Chondrocyte (in vitro differentiated cells): ENCODE results near the gene GRIN3A. TPM values are rescaled to one million over a fixed set of nuclear protein-coding genes. Genes with fewer than 3 reads are reported as not detected.

Experiments
- DNase-seq: peaks from one replicate; pipeline ENCODE4 v3.0.0; 2021; ENCODE audit warnings: mixed read lengths, low spot score
- H3K27ac Mint-ChIP-seq: one replicate; pipeline ENCODE4 v1.8.0; 2021; ENCODE audit warnings: mild to moderate bottlenecking, moderate library complexity, mixed read lengths; ENCODE audit not compliant: unreplicated experiment
- H3K27me3 Mint-ChIP-seq: 2 replicates; pipeline ENCODE4 v1.8.0; 2021; ENCODE audit warnings: low read depth, mixed read lengths
- H3K36me3 Mint-ChIP-seq: 2 replicates; pipeline ENCODE4 v1.8.0; 2021; ENCODE audit warnings: low read depth, mixed read lengths
- H3K4me1 Mint-ChIP-seq: 2 replicates; pipeline ENCODE4 v1.8.0; 2021; ENCODE audit warnings: low read depth, mild to moderate bottlenecking, mixed read lengths
- H3K4me3 Mint-ChIP-seq: one replicate; pipeline ENCODE4 v1.8.0; 2021; ENCODE audit warnings: mild to moderate bottlenecking, moderate library complexity, mixed read lengths; ENCODE audit not compliant: unreplicated experiment
- H3K9me3 Mint-ChIP-seq: 2 replicates; pipeline ENCODE4 v1.8.0; 2021; ENCODE audit warnings: low read depth, mixed read lengths
- total RNA-seq: library from RNA; stranded (reverse); gene quantifications from 3 replicates; pipeline ENCODE4 v1.2.1, GENCODE V29; 2021
- TF ChIP-seq, protein P1 (sequence below): fragments of 200-600 bp; sonication (generic); IDR thresholded peaks from 2 replicates; pipeline ENCODE4 v1.5.0; 2021; ENCODE audit warnings: antibody characterized with exemption, mild to moderate bottlenecking, moderate library complexity

GRIN3A gene
- total RNA-seq, 1 donor from 2014 or later: not detected

DNA sequence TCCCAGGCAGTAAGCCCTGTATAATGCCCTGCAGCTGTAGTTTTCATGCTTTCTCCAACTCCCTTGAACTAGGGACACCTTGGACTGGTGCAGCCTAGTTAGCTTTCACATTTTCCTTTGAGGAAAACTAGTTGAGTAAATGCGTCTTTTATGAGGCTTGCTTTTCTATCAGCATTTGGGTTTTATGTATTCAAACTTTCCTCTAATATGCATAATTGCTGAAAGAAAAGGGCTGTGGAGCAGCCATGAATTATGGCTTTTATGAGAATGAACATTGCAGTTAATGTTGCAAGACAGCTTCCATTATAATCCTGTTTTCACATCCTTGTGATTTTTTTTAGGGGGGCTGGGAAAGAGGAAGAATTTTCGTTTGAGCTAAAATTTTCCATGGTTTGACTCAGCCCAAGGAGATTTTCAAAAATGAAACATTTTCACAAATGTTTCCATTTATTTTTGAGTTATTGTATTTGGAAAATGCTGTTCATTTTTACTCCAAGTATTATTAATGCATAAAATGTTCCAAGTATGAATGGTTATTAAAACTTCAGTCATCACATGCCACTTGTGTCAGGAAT is 85.8 kb downstream of the GRIN3A start:
- Mint-ChIP-seq H3K9me3 (no peaks in the 10 kb centered on the region), H3K4me1 (peaks cover 8% of the 10 kb centered on the region), H3K27ac (no peak overlapping the region), H3K4me3 (no peak overlapping the region), H3K27me3 (peaks cover 4% of the 10 kb centered on the region), H3K36me3 (no peaks in the 10 kb centered on the region)
- DNase-seq: no peak
- TF ChIP-seq, protein P1, sequence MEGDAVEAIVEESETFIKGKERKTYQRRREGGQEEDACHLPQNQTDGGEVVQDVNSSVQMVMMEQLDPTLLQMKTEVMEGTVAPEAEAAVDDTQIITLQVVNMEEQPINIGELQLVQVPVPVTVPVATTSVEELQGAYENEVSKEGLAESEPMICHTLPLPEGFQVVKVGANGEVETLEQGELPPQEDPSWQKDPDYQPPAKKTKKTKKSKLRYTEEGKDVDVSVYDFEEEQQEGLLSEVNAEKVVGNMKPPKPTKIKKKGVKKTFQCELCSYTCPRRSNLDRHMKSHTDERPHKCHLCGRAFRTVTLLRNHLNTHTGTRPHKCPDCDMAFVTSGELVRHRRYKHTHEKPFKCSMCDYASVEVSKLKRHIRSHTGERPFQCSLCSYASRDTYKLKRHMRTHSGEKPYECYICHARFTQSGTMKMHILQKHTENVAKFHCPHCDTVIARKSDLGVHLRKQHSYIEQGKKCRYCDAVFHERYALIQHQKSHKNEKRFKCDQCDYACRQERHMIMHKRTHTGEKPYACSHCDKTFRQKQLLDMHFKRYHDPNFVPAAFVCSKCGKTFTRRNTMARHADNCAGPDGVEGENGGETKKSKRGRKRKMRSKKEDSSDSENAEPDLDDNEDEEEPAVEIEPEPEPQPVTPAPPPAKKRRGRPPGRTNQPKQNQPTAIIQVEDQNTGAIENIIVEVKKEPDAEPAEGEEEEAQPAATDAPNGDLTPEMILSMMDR: no peak

DNA sequence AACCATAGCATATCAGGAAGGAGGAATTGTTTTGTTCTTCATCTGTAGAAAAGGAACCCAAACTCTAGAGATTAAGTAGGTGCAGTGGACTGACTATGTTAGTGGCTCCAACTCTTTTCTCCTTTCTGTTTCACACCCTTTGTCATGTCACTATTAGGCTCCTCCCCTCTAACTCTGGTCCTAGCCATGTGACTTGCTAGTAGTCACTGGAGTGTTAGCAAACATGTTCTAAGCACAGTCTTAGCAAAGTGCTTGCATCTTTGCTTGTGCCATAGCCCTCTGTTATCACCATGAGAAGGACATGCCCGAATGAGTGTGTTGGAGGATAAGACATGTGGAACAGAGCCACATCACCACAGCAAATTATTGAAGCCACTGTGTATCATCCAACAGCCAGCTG is 88.3 kb downstream of the GRIN3A start:
- TF ChIP-seq, protein P1: no peak
- Mint-ChIP-seq H3K9me3 (no peaks in the 10 kb centered on the region), H3K36me3 (no peaks in the 10 kb centered on the region), H3K4me3 (no peak overlapping the region), H3K27me3 (no peaks in the 10 kb centered on the region), H3K4me1 (peaks cover 8% of the 10 kb centered on the region), H3K27ac (no peak overlapping the region)
- DNase-seq: no peak

DNA sequence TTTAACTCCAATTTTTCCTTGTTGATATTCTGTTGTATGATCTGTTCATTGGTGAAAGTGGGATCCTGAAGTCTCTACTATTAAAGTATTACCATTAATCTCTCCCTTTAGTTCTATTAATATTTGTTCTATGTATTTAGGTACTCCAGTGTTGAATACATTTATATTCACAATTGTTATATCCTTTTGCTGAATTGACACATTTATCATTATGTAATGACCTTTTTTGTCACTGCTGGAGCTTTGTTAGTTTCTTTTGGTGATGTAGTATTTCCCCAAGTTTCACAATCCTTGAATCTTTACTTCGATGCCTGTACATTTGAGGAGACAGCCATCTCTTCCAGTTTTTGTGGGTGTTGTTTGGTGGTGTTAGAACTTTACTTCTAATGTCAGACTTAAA is 90.0 kb downstream of the GRIN3A start:
- Mint-ChIP-seq H3K4me1 (peaks cover 8% of the 10 kb centered on the region), H3K27ac (no peak overlapping the region), H3K27me3 (no peaks in the 10 kb centered on the region), H3K36me3 (no peaks in the 10 kb centered on the region), H3K4me3 (no peak overlapping the region), H3K9me3 (peaks cover 2% of the 10 kb centered on the region)
- no peak for DNase-seq
- TF ChIP-seq, protein P1: no peak

DNA sequence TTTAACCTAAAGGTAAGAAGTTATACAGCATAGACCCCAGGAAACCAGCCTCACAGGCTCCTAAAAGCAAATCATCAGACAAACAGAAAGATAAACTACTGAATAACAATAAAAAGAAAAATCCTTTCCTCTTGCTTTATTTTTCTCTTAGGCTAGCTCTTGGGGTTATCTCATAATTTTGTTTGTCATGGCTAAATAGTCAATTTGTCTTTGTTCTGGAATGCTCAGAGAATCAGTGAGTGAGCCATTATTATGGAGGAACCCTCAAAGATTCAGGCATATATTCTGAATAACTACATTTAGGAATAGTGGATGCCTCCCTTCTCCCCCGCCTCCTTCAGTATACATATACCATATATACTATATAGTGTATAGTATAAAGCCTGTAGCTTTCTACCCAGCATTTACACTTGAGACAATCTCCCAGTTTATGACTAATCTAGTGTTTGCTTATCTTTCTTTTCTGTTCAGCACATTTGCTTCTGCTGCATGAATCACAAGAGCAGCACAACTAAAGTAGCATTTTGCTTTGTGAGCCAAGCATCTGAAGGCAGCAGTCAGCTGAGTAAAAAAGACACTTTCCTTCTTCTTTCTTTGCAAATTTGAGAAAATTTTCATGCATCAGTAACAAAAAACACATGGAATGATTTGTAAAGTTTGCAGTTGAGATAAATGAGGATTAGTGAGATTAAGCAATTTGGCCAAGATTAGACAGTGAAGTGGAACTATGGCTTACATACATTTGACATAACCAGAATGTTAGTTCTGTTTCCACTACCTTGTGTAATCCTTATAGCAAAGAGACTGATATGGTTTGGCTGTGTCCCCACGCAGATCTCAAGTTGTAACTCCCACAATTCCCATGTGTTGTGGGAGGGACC is 98.4 kb downstream of the GRIN3A start:
- H3K9me3 Mint-ChIP-seq: peaks cover 14% of the 10 kb centered on the region
- H3K27me3 Mint-ChIP-seq: peaks cover 2% of the 10 kb centered on the region
- TF ChIP-seq, protein P1: no peak
- no peaks in the 10 kb centered on the region for H3K36me3 Mint-ChIP-seq
- no peaks in the 10 kb centered on the region for H3K4me1 Mint-ChIP-seq
- DNase-seq: no peak
- H3K27ac Mint-ChIP-seq: no peak overlapping the region
- H3K4me3 Mint-ChIP-seq: no peak overlapping the region

DNA sequence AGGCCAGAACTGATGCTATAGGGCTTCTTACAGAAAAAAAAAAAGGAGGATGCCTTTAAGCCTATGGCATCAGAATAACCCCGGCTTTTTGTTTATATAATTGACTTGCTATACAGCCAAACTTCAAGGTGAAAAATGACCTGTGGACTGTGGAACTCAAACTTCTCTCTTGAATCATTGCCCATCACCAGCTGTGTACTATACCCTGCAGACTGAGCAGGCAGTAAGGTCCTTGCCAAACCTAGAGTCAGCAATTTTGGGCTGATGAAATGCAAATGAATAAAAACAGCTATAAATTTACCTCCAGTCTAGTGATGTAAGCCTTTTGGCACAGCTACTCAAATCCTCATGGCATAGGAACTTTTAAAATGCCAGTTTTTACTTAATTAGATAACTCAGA is 99.1 kb downstream of the GRIN3A start:
- TF ChIP-seq, protein P1: no peak
- H3K27ac Mint-ChIP-seq: no peak overlapping the region
- no peaks in the 10 kb centered on the region for H3K4me1 Mint-ChIP-seq
- peaks cover 3% of the 10 kb centered on the region for H3K27me3 Mint-ChIP-seq
- peaks cover 14% of the 10 kb centered on the region for H3K9me3 Mint-ChIP-seq
- no peaks in the 10 kb centered on the region for H3K36me3 Mint-ChIP-seq
- H3K4me3 Mint-ChIP-seq: no peak overlapping the region
- DNase-seq: no peak
